Erythroblast (primary cell): Measurements from ENCODE around the gene LPCAT2.

Experiments
- GATA1 ChIP-seq: IDR thresholded peaks from 2 replicates; pipeline ENCODE4 v1.6.1; 2011; ENCODE audit warnings: low read depth, mild to moderate bottlenecking, control low read depth, low read length, moderate library complexity
- POLR2A ChIP-seq: IDR thresholded peaks from 2 replicates; pipeline ENCODE4 v1.6.1; 2011; ENCODE audit warnings: mild to moderate bottlenecking, low read length

GRCh38 chr16:55567382-55567781 is 58.5 kb downstream of the LPCAT2 start:
- TF ChIP-seq POLR2A = no peak
- TF ChIP-seq GATA1 = no peak
